Endothelial cell of umbilical vein (primary cell): Measurements from ENCODE around the gene CFAP20. TPM values are rescaled to one million over a fixed set of nuclear protein-coding genes. Genes with fewer than 3 reads are reported as not detected.

Experiments used
- BruUV-seq: library from RNA; stranded (reverse); fragments of 400-500 nt; replicated peaks from 2 replicates; lab custom pipeline; 2021; lab: Mats Ljungman, UMichigan
- CTCF ChIA-PET: fragments of 300-600, 350-600 bp; sonication (Branson Sonifier 250); formaldehyde crosslinking; loops from one replicate; lab custom pipeline; 2021; ENCODE audit warnings: antibody characterized with exemption, inconsistent platforms; lab: Charles Lee
- POLR2A ChIA-PET: fragments of 300-600, 350-600 bp; sonication (Branson Sonifier 250); formaldehyde crosslinking; loops from one replicate; lab custom pipeline; 2021; ENCODE audit warnings: antibody characterized with exemption, inconsistent platforms; lab: Charles Lee
- DNase-seq: peaks from one replicate; pipeline ENCODE4 v3.0.0-alpha.2; 2011; ENCODE audit warnings: low read depth, low spot score
- FAIRE-seq: peaks from 2 replicates; lab custom pipeline; 2011; peaks lifted over from hg19 to GRCh38; lab: Jason Lieb, UNC
- H2AFZ ChIP-seq: 2 replicates; pipeline ENCODE4 v1.6.0; 2012; ENCODE audit warnings: low read depth, low read length, control low read depth, inconsistent platforms
- H3K27ac ChIP-seq: 2 replicates; pipeline ENCODE4 v1.5.1; 2011; ENCODE audit warnings: low read depth, mild to moderate bottlenecking, control low read depth, low read length, moderate library complexity; ENCODE audit not compliant: insufficient read depth
- H3K27me3 ChIP-seq, 2 experiments: 2 replicates each; pipeline versions ENCODE4 v1.6.0 to v1.6.1; 2011; ENCODE audit warnings: low read length in 2 of 2, mixed read lengths in 1 of 2; ENCODE audit not compliant: control insufficient read depth in 2 of 2, insufficient read depth in 2 of 2
- H3K36me3 ChIP-seq, 2 experiments: 2 replicates in 1 of 2; 3 replicates in 1 of 2; pipeline ENCODE4 v1.5.1; 2011; ENCODE audit warnings: low read length in 2 of 2, mild to moderate bottlenecking in 1 of 2, moderate library complexity in 1 of 2; ENCODE audit not compliant: control insufficient read depth in 2 of 2, insufficient read depth in 2 of 2; ENCODE audit errors: extremely low read depth in 1 of 2
- H3K4me1 ChIP-seq: 3 replicates; pipeline ENCODE4 v1.5.1; 2011; ENCODE audit warnings: mild to moderate bottlenecking, low read length; ENCODE audit not compliant: control insufficient read depth, insufficient read depth; ENCODE audit errors: extremely low read depth
- H3K4me2 ChIP-seq: 2 replicates; pipeline ENCODE4 v1.6.1; 2011; ENCODE audit warnings: low read length, control low read depth, mixed read lengths; ENCODE audit not compliant: insufficient read depth
- H3K4me3 ChIP-seq, 3 experiments: fragments of 200-600 bp in 1 of 3; sonication (generic), shearing (Covaris generic) in 1 of 3; replicated peaks in 1 of 3; 2 replicates each; pipeline ENCODE4 v1.5.1; 2011 to 2016; ENCODE audit warnings: control low read depth in 3 of 3, low read length in 3 of 3, mild to moderate bottlenecking in 2 of 3, inconsistent platforms in 1 of 3, low read depth in 1 of 3, moderate library complexity in 1 of 3; ENCODE audit not compliant: insufficient read depth in 1 of 3
- H3K79me2 ChIP-seq: 2 replicates; pipeline ENCODE4 v1.6.0; 2012; ENCODE audit warnings: low read length, inconsistent platforms; ENCODE audit not compliant: control insufficient read depth, insufficient read depth
- H3K9ac ChIP-seq: replicated peaks from 2 replicates; pipeline ENCODE3; 2011; ENCODE audit warnings: low read length, control low read depth; ENCODE audit not compliant: insufficient read depth; ENCODE audit errors: extremely low read depth
- H3K9me1 ChIP-seq: replicated peaks from 3 replicates; pipeline ENCODE4 v1.6.0; 2011; ENCODE audit warnings: mild to moderate bottlenecking, low read length; ENCODE audit not compliant: control insufficient read depth, insufficient read depth; ENCODE audit errors: extremely low read depth
- H3K9me3 ChIP-seq: replicated peaks from 2 replicates; pipeline ENCODE4 v1.5.1; 2012; ENCODE audit warnings: low read length, inconsistent platforms; ENCODE audit not compliant: control insufficient read depth, insufficient read depth
- H4K20me1 ChIP-seq: replicated peaks from 2 replicates; pipeline ENCODE3; 2011; ENCODE audit warnings: mild to moderate bottlenecking, low read length; ENCODE audit not compliant: control insufficient read depth, insufficient read depth; ENCODE audit errors: extremely low read depth
- CTCF ChIP-seq, 2 donors: IDR thresholded peaks; 1 replicate in 1 of 2; 2 replicates in 1 of 2; pipeline ENCODE4 v1.5.1; 2011; ENCODE audit warnings: low read length in 2 of 2, mild to moderate bottlenecking in 2 of 2, moderate library complexity in 2 of 2, control low read depth in 1 of 2, inconsistent platforms in 1 of 2, low read depth in 1 of 2; ENCODE audit not compliant: insufficient read depth in 1 of 2; ENCODE audit errors: extremely low read depth in 1 of 2
- EZH2 ChIP-seq: IDR thresholded peaks from 2 replicates; pipeline ENCODE4 v1.6.1; 2012; ENCODE audit warnings: borderline replicate concordance, low read depth, mild to moderate bottlenecking, moderate library complexity, low read length, inconsistent platforms; ENCODE audit not compliant: severe bottlenecking
- FOS ChIP-seq: IDR thresholded peaks from 2 replicates; pipeline ENCODE4 v1.6.1; 2011; ENCODE audit warnings: mild to moderate bottlenecking, low read length, moderate library complexity, borderline replicate concordance; ENCODE audit not compliant: insufficient read depth
- GATA2 ChIP-seq: IDR thresholded peaks from 2 replicates; pipeline ENCODE4 v1.7.0; 2011; ENCODE audit warnings: low read depth, mild to moderate bottlenecking, moderate library complexity, mixed read lengths, low read length; ENCODE audit not compliant: insufficient read length, insufficient read depth
- JUN ChIP-seq: IDR thresholded peaks from 2 replicates; pipeline ENCODE4 v1.6.1; 2011; ENCODE audit warnings: borderline replicate concordance, low read depth; ENCODE audit not compliant: insufficient read length, insufficient read depth
- MAX ChIP-seq: IDR thresholded peaks from 2 replicates; pipeline ENCODE4 v1.6.1; 2011; ENCODE audit not compliant: insufficient read depth, insufficient read length
- MYC ChIP-seq: IDR thresholded peaks from one replicate; pipeline ENCODE4 v1.6.1; 2011; ENCODE audit warnings: mild to moderate bottlenecking, low read depth, low read length
- POLR2A ChIP-seq: IDR thresholded peaks from 2 replicates; pipeline ENCODE4 v1.6.1; 2012; ENCODE audit warnings: low read depth, mild to moderate bottlenecking, control low read depth, low read length
- POLR2AphosphoS5 ChIP-seq: IDR thresholded peaks from 2 replicates; pipeline ENCODE4 v1.6.1; 2012; ENCODE audit warnings: low read depth, mild to moderate bottlenecking, control low read depth, low read length, moderate library complexity; ENCODE audit not compliant: insufficient read depth
- dilution Hi-C: fragments of 300-500 bp; cut with MboI; formaldehyde crosslinking; loops from one replicate; pipeline ENCODE4 v1.15.0; 2019; ENCODE audit warnings: low sequenced_read_pairs; ENCODE audit not compliant: extremely low pct_ligation_motif_present
- intact Hi-C: fragments of 100-400 bp; cut with micrococcal nuclease; formaldehyde crosslinking; loops from one replicate; pipeline ENCODE4 v1.10.0; 2022
- polyA plus RNA-seq, 4 experiments: library from polyadenylated mRNA; depleted of rRNA in 3 of 4; stranded (reverse) in 3 of 4; unstranded in 1 of 4; fragments of >200 nt; gene quantifications; 2 replicates each; pipeline versions ENCODE4 v1.2.1 to v1.2.3, GENCODE V29; 2011 to 2012; ENCODE audit warnings: missing spikeins in 1 of 4
- total RNA-seq: library from RNA; stranded (reverse); gene quantifications from 2 replicates; pipeline ENCODE4 v1.2.3, GENCODE V29; 2021

The CFAP20 gene
- total and polyA plus RNA-seq, 2 donors (not counting 3 experiments of a cell fraction or from before 2014, with no cell fraction given) = 44.7 to 70.9 TPM

- dilution Hi-C loops = no loop called here
- Histone ChIP-seq H3K9me1 (no peaks in the 10 kb centered on the region), H3K9me3 (no peaks in the 10 kb centered on the region), H4K20me1 (no peaks in the 10 kb centered on the region), H3K9ac (no peak overlapping the region), H2AFZ (no peak overlapping the region), H3K27me3 (no peaks in the 10 kb centered on the region), H3K4me3 (no peak overlapping the region), H3K4me1 (no peaks in the 10 kb centered on the region), H3K36me3 (peaks cover 32 to 37% of the 10 kb centered on the region in 2 experiments), H3K79me2 (no peaks in the 10 kb centered on the region), H3K4me2 (no peak overlapping the region), H3K27ac (no peak overlapping the region)
- intact Hi-C loops = no loop called here
- DNase-seq (no peak), FAIRE-seq (no peak)
- TF ChIP-seq GATA2 (no peak), FOS (no peak), POLR2A (no peak), MAX (no peak), EZH2 (no peak), POLR2AphosphoS5 (no peak), JUN (no peak), MYC (no peak), CTCF (IDR thresholded peaks at IDR 0.05; ENCODE audit: extremely low read depth in 1 of 2, insufficient read depth in 1 of 2, low read depth in 1 of 2, low read length in 2 of 2) (no peak)
- BruUV-seq = no TSS peak
- ChIA-PET POLR2A (no interaction called here), CTCF (interaction anchor here (1.0 kb wide), 1 partner anchor 18 kb away, joined by 4 read pairs; no protein-coding TSS in a partner anchor)
Measured at GRCh38 chr16:58170223-58170622, 41.0 kb upstream of the CFAP20 start.
